GM23338 (cell line): Measurements from ENCODE around the gene TNS1. TPM values are rescaled to one million over a fixed set of nuclear protein-coding genes. Genes with fewer than 3 reads are reported as not detected.

Source experiments
- ATAC-seq: fragments of 200-7000 bp; cut with Tn5 transposase; 3 replicates; pipeline ENCODE4 v1.9.1; 2020
- DNase-seq: peaks from one replicate; pipeline ENCODE4 v3.0.0-alpha.2; 2015; ENCODE audit warnings: low spot score
- H2AFZ ChIP-seq: fragments of 200-600 bp; sonication (generic); 2 replicates; pipeline ENCODE4 v1.8.0; 2016; ENCODE audit warnings: antibody characterized with exemption, mild to moderate bottlenecking, moderate library complexity
- H3F3A ChIP-seq: fragments of 200-600 bp; sonication (generic); replicated peaks from 2 replicates; pipeline ENCODE4 v1.8.0; 2017; ENCODE audit warnings: antibody characterized with exemption, mixed run types, low read depth
- H3K27ac ChIP-seq: fragments of 200-600 bp; sonication (generic); 2 replicates; pipeline ENCODE4 v1.6.1; 2016; ENCODE audit warnings: low read depth
- H3K27me3 ChIP-seq: fragments of 200-600 bp; sonication (generic); 2 replicates; pipeline ENCODE4 v1.8.0; 2016; ENCODE audit warnings: mild to moderate bottlenecking, mixed run types, moderate library complexity; ENCODE audit not compliant: insufficient read depth
- H3K36me3 ChIP-seq: fragments of 200-600 bp; sonication (generic); 2 replicates; pipeline ENCODE4 v1.8.0; 2016; ENCODE audit warnings: mild to moderate bottlenecking; ENCODE audit not compliant: insufficient read depth
- H3K4me1 ChIP-seq: fragments of 200-600 bp; sonication (generic); 2 replicates; pipeline ENCODE4 v1.8.0; 2016; ENCODE audit warnings: mild to moderate bottlenecking, moderate library complexity; ENCODE audit not compliant: insufficient read depth
- H3K4me2 ChIP-seq: fragments of 200-600 bp; sonication (generic); 2 replicates; pipeline ENCODE4 v1.7.1; 2017; ENCODE audit warnings: mixed run types
- H3K4me3 ChIP-seq: fragments of 200-600 bp; sonication (generic); 2 replicates; pipeline ENCODE4 v1.6.1; 2016; ENCODE audit warnings: mixed run types
- H3K79me2 ChIP-seq: fragments of 200-600 bp; sonication (generic); replicated peaks from 2 replicates; pipeline ENCODE4 v1.8.0; 2017; ENCODE audit warnings: mild to moderate bottlenecking; ENCODE audit not compliant: insufficient read depth
- H3K9me2 ChIP-seq: fragments of 200-600 bp; sonication (generic); 2 replicates; pipeline ENCODE4 v1.8.0; 2017; ENCODE audit not compliant: insufficient read depth
- H4K20me1 ChIP-seq: fragments of 200-600 bp; sonication (generic); replicated peaks from 2 replicates; pipeline ENCODE4 v1.8.0; 2017; ENCODE audit warnings: mild to moderate bottlenecking; ENCODE audit not compliant: insufficient read depth
- H3K27ac Mint-ChIP-seq: 2 replicates; pipeline ENCODE4 v1.8.0; 2020; ENCODE audit warnings: inconsistent platforms, mild to moderate bottlenecking, moderate library complexity, mixed read lengths
- H3K27me3 Mint-ChIP-seq: 3 replicates; pipeline ENCODE4 v1.8.0; 2022; ENCODE audit warnings: low read depth, mild to moderate bottlenecking, moderate library complexity, mixed read lengths, inconsistent platforms; ENCODE audit not compliant: insufficient read depth, poor library complexity
- H3K36me3 Mint-ChIP-seq: 3 replicates; pipeline ENCODE4 v1.8.0; 2021; ENCODE audit warnings: low read depth, mild to moderate bottlenecking, inconsistent platforms, moderate library complexity, mixed read lengths
- H3K4me1 Mint-ChIP-seq: 3 replicates; pipeline ENCODE4 v1.8.0; 2020; ENCODE audit warnings: mild to moderate bottlenecking, inconsistent platforms, mixed read lengths
- H3K4me3 Mint-ChIP-seq: 3 replicates; pipeline ENCODE4 v1.8.0; 2021; ENCODE audit warnings: moderate library complexity, mild to moderate bottlenecking, inconsistent platforms, mixed read lengths
- H3K9me3 Mint-ChIP-seq: 3 replicates; pipeline ENCODE4 v1.8.0; 2020; ENCODE audit warnings: moderate library complexity, mild to moderate bottlenecking, inconsistent platforms, mixed read lengths
- CREB1 ChIP-seq: fragments of 250-450 bp; sonication (Bioruptor Pico); IDR thresholded peaks from 2 replicates; pipeline ENCODE4 v1.5.0; 2020; ENCODE audit warnings: low read depth, mild to moderate bottlenecking, moderate library complexity
- ETS1 ChIP-seq: IDR thresholded peaks from 2 replicates; pipeline ENCODE4 v1.6.1; 2016; ENCODE audit warnings: antibody characterized with exemption
- EZH2 ChIP-seq: fragments of 200-600 bp; sonication (generic); IDR thresholded peaks from one replicate; pipeline ENCODE4 v1.8.0; 2017; ENCODE audit warnings: antibody characterized with exemption, mild to moderate bottlenecking, low read depth; ENCODE audit not compliant: unreplicated experiment
- EZH2phosphoT487 ChIP-seq: fragments of 200-600 bp; sonication (generic); IDR thresholded peaks from one replicate; pipeline ENCODE4 v1.8.1; 2018; ENCODE audit warnings: antibody characterized with exemption; ENCODE audit not compliant: unreplicated experiment
- JUNB ChIP-seq: IDR thresholded peaks from one replicate; pipeline ENCODE4 v1.6.1; 2016; ENCODE audit warnings: antibody characterized with exemption; ENCODE audit not compliant: unreplicated experiment
- NANOG ChIP-seq: IDR thresholded peaks from 2 replicates; pipeline ENCODE4 v1.6.1; 2016; ENCODE audit warnings: antibody characterized with exemption, borderline replicate concordance
- POLR2AphosphoS5 ChIP-seq: IDR thresholded peaks from 2 replicates; pipeline ENCODE4 v1.6.1; 2016; ENCODE audit warnings: antibody characterized with exemption, low read depth
- STAT1 ChIP-seq: IDR thresholded peaks from one replicate; pipeline ENCODE4 v1.6.1; 2016; ENCODE audit warnings: antibody characterized with exemption; ENCODE audit not compliant: unreplicated experiment
- ZNF114 ChIP-seq: fragments of 250-450 bp; sonication (Bioruptor Pico); IDR thresholded peaks from 2 replicates; pipeline ENCODE4 v1.5.0; 2020; ENCODE audit warnings: mild to moderate bottlenecking, moderate library complexity
- ZNF331 ChIP-seq: fragments of 250-450 bp; sonication (Bioruptor Pico); IDR thresholded peaks from 2 replicates; pipeline ENCODE4 v1.5.0; 2020; ENCODE audit warnings: low read depth, mild to moderate bottlenecking, moderate library complexity
- polyA plus RNA-seq: library from polyadenylated mRNA; unstranded; fragments of >200 nt; fragmentation: Nextera tagmentation; extraction: Ambion mirVana; gene quantifications from 2 replicates; pipeline ENCODE4 v1.2.1, GENCODE V29; 2016
- total RNA-seq: library from RNA; depleted of rRNA; stranded (reverse); fragments of >200 nt; shearing (Covaris generic); gene quantifications from 2 replicates; pipeline ENCODE4 v1.2.3, GENCODE V29; 2014
- TF ChIP-seq, protein P1 (sequence below), 2 experiments: fragments of 200-600 bp in 1 of 2; sonication (generic) in 1 of 2; conservative IDR thresholded peaks; 2 replicates each; pipeline versions ENCODE4 v1.5.1 to v1.6.1; 2016 to 2017; ENCODE audit warnings: antibody characterized with exemption in 2 of 2, low read depth in 2 of 2, mild to moderate bottlenecking in 2 of 2, moderate library complexity in 1 of 2
- TF ChIP-seq, protein P2 (sequence below): IDR thresholded peaks from one replicate; pipeline ENCODE4 v1.6.1; 2018; ENCODE audit warnings: antibody characterized with exemption; ENCODE audit not compliant: unreplicated experiment
- TF ChIP-seq, protein P3 (sequence below): fragments of 250-450 bp; sonication (Bioruptor Pico); IDR thresholded peaks from 2 replicates; pipeline ENCODE4 v1.5.0; 2020; ENCODE audit warnings: mild to moderate bottlenecking, moderate library complexity

TNS1 gene
- total and polyA plus RNA-seq, 2 experiments from 2014 or later: 2.0 to 7.4 TPM

GRCh38 chr2:217976301-217976700 is 26.5 kb downstream of the TNS1 start:
- H3K4me1 Mint-ChIP-seq: peaks cover 17% of the 10 kb centered on the region; the same call in 2 of the 3 replicates
- Histone ChIP-seq H3K27me3 (peaks cover 20% of the 10 kb centered on the region), H3K27ac (no peak overlapping the region), H4K20me1 (no peaks in the 10 kb centered on the region; the same call in 1 of the 2 replicates), H2AFZ (no peak overlapping the region), H3K36me3 (no peaks in the 10 kb centered on the region), H3K9me2 (no peaks in the 10 kb centered on the region), H3K4me3 (no peak overlapping the region), H3F3A (no peaks in the 10 kb centered on the region), H3K4me1 (peaks cover 15% of the 10 kb centered on the region), H3K4me2 (no peak overlapping the region), H3K79me2 (no peaks in the 10 kb centered on the region)
- H3K9me3 Mint-ChIP-seq: no peaks in the 10 kb centered on the region
- H3K27ac Mint-ChIP-seq: no peak overlapping the region
- no peak for ATAC-seq
- H3K27me3 Mint-ChIP-seq: peaks cover 7% of the 10 kb centered on the region
- H3K36me3 Mint-ChIP-seq: no peaks in the 10 kb centered on the region
- DNase-seq: no peak
- TF ChIP-seq ZNF114 (CRISPR knock-in tag): no peak
- TF ChIP-seq, protein P1, sequence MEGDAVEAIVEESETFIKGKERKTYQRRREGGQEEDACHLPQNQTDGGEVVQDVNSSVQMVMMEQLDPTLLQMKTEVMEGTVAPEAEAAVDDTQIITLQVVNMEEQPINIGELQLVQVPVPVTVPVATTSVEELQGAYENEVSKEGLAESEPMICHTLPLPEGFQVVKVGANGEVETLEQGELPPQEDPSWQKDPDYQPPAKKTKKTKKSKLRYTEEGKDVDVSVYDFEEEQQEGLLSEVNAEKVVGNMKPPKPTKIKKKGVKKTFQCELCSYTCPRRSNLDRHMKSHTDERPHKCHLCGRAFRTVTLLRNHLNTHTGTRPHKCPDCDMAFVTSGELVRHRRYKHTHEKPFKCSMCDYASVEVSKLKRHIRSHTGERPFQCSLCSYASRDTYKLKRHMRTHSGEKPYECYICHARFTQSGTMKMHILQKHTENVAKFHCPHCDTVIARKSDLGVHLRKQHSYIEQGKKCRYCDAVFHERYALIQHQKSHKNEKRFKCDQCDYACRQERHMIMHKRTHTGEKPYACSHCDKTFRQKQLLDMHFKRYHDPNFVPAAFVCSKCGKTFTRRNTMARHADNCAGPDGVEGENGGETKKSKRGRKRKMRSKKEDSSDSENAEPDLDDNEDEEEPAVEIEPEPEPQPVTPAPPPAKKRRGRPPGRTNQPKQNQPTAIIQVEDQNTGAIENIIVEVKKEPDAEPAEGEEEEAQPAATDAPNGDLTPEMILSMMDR (conservative IDR thresholded peaks at IDR 0.05; ENCODE audit: low read depth in 2 of 2): no peak
- TF ChIP-seq, protein P2, sequence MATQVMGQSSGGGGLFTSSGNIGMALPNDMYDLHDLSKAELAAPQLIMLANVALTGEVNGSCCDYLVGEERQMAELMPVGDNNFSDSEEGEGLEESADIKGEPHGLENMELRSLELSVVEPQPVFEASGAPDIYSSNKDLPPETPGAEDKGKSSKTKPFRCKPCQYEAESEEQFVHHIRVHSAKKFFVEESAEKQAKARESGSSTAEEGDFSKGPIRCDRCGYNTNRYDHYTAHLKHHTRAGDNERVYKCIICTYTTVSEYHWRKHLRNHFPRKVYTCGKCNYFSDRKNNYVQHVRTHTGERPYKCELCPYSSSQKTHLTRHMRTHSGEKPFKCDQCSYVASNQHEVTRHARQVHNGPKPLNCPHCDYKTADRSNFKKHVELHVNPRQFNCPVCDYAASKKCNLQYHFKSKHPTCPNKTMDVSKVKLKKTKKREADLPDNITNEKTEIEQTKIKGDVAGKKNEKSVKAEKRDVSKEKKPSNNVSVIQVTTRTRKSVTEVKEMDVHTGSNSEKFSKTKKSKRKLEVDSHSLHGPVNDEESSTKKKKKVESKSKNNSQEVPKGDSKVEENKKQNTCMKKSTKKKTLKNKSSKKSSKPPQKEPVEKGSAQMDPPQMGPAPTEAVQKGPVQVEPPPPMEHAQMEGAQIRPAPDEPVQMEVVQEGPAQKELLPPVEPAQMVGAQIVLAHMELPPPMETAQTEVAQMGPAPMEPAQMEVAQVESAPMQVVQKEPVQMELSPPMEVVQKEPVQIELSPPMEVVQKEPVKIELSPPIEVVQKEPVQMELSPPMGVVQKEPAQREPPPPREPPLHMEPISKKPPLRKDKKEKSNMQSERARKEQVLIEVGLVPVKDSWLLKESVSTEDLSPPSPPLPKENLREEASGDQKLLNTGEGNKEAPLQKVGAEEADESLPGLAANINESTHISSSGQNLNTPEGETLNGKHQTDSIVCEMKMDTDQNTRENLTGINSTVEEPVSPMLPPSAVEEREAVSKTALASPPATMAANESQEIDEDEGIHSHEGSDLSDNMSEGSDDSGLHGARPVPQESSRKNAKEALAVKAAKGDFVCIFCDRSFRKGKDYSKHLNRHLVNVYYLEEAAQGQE: no peak
- TF ChIP-seq, protein P3, sequence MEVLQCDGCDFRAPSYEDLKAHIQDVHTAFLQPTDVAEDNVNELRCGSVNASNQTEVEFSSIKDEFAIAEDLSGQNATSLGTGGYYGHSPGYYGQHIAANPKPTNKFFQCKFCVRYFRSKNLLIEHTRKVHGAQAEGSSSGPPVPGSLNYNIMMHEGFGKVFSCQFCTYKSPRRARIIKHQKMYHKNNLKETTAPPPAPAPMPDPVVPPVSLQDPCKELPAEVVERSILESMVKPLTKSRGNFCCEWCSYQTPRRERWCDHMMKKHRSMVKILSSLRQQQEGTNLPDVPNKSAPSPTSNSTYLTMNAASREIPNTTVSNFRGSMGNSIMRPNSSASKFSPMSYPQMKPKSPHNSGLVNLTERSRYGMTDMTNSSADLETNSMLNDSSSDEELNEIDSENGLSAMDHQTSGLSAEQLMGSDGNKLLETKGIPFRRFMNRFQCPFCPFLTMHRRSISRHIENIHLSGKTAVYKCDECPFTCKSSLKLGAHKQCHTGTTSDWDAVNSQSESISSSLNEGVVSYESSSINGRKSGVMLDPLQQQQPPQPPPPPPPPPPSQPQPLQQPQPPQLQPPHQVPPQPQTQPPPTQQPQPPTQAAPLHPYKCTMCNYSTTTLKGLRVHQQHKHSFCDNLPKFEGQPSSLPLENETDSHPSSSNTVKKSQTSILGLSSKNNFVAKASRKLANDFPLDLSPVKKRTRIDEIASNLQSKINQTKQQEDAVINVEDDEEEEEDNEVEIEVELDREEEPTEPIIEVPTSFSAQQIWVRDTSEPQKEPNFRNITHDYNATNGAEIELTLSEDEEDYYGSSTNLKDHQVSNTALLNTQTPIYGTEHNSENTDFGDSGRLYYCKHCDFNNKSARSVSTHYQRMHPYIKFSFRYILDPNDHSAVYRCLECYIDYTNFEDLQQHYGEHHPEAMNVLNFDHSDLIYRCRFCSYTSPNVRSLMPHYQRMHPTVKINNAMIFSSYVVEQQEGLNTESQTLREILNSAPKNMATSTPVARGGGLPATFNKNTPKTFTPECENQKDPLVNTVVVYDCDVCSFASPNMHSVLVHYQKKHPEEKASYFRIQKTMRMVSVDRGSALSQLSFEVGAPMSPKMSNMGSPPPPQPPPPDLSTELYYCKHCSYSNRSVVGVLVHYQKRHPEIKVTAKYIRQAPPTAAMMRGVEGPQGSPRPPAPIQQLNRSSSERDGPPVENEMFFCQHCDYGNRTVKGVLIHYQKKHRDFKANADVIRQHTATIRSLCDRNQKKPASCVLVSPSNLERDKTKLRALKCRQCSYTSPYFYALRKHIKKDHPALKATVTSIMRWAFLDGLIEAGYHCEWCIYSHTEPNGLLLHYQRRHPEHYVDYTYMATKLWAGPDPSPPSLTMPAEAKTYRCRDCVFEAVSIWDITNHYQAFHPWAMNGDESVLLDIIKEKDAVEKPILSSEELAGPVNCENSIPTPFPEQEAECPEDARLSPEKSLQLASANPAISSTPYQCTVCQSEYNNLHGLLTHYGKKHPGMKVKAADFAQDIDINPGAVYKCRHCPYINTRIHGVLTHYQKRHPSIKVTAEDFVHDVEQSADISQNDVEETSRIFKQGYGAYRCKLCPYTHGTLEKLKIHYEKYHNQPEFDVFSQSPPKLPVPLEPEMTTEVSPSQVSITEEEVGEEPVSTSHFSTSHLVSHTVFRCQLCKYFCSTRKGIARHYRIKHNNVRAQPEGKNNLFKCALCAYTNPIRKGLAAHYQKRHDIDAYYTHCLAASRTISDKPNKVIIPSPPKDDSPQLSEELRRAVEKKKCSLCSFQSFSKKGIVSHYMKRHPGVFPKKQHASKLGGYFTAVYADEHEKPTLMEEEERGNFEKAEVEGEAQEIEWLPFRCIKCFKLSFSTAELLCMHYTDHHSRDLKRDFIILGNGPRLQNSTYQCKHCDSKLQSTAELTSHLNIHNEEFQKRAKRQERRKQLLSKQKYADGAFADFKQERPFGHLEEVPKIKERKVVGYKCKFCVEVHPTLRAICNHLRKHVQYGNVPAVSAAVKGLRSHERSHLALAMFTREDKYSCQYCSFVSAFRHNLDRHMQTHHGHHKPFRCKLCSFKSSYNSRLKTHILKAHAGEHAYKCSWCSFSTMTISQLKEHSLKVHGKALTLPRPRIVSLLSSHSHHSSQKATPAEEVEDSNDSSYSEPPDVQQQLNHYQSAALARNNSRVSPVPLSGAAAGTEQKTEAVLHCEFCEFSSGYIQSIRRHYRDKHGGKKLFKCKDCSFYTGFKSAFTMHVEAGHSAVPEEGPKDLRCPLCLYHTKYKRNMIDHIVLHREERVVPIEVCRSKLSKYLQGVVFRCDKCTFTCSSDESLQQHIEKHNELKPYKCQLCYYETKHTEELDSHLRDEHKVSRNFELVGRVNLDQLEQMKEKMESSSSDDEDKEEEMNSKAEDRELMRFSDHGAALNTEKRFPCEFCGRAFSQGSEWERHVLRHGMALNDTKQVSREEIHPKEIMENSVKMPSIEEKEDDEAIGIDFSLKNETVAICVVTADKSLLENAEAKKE (CRISPR knock-in tag): no peak
- TF ChIP-seq POLR2AphosphoS5: no peak
- TF ChIP-seq STAT1: no peak
- no peak for TF ChIP-seq EZH2phosphoT487
- TF ChIP-seq ETS1: no peak
- no peak for TF ChIP-seq NANOG
- no peak for TF ChIP-seq ZNF331 (CRISPR knock-in tag)
- no peak for TF ChIP-seq JUNB
- no peak for TF ChIP-seq CREB1 (CRISPR knock-in tag)
- no peak for TF ChIP-seq EZH2
- H3K4me3 Mint-ChIP-seq: no peak overlapping the region
